RWPE2 (cell line): Measurements from ENCODE around the gene TGFBRAP1.

Experiments
- ATAC-seq: fragments of 200-7000 bp; cut with Tn5 transposase; 3 replicates; pipeline ENCODE4 v1.9.1; 2021; ENCODE audit warnings: low read depth
- DNase-seq: peaks from one replicate; pipeline ENCODE4 v3.0.0-alpha.2; 2020; ENCODE audit warnings: low spot score
- H3K27ac ChIP-seq: fragments of 450-650 bp; 2 replicates; pipeline ENCODE4 v1.5.1; 2017; ENCODE audit warnings: mild to moderate bottlenecking; ENCODE audit not compliant: poor library complexity, severe bottlenecking
- H3K27me3 ChIP-seq: fragments of 250-450 bp; sonication (Bioruptor Pico); 2 replicates; pipeline ENCODE4 v1.5.1; 2021; ENCODE audit warnings: mild to moderate bottlenecking, moderate library complexity; ENCODE audit not compliant: insufficient read depth, poor library complexity, severe bottlenecking
- H3K36me3 ChIP-seq: fragments of 250-450 bp; sonication (Bioruptor Pico); 2 replicates; pipeline ENCODE4 v1.5.1; 2020; ENCODE audit warnings: low read depth, mild to moderate bottlenecking, moderate library complexity
- H3K4me1 ChIP-seq: fragments of 250-450 bp; sonication (Bioruptor Pico); 2 replicates; pipeline ENCODE4 v1.5.1; 2021; ENCODE audit warnings: mild to moderate bottlenecking, moderate library complexity; ENCODE audit not compliant: insufficient read depth, poor library complexity, severe bottlenecking
- H3K4me3 ChIP-seq: fragments of 250-450 bp; sonication (Bioruptor Pico); 2 replicates; pipeline ENCODE4 v1.5.1; 2021; ENCODE audit warnings: mild to moderate bottlenecking, moderate library complexity; ENCODE audit not compliant: severe bottlenecking
- H3K9me3 ChIP-seq: fragments of 250-450 bp; sonication (Bioruptor Pico); 2 replicates; pipeline ENCODE4 v1.5.1; 2021; ENCODE audit warnings: mild to moderate bottlenecking, moderate library complexity; ENCODE audit not compliant: severe bottlenecking
- TF ChIP-seq, protein P1 (sequence below): fragments of 450-650 bp; IDR thresholded peaks from one replicate; pipeline ENCODE4 v1.5.1; 2017; ENCODE audit warnings: mild to moderate bottlenecking, moderate library complexity; ENCODE audit not compliant: poor library complexity, severe bottlenecking

Gene TGFBRAP1

DNA sequence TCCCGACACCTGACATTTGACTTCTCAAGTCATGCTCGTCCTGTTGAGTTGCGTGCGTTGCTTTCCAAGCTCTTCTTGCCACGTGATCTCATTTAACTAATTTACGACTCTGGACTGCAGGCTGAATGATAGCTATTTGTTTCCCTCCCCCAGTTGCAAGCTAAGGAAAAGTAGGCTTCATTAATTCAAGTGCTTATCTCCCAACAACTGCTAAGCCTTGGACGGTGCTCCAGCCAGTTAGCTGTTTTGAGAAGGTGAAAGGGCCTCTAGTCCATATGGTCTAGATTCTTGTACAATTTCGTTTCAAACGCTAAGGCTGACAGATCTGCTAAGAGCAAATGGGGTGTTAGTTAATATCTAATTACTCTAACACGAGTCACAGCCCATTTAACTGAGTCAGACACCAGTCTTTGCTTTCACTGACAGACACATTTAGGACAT lies 66.9 kb downstream of the TGFBRAP1 start:
- peaks cover 6% of the 10 kb centered on the region for H3K36me3 ChIP-seq
- TF ChIP-seq, protein P1, sequence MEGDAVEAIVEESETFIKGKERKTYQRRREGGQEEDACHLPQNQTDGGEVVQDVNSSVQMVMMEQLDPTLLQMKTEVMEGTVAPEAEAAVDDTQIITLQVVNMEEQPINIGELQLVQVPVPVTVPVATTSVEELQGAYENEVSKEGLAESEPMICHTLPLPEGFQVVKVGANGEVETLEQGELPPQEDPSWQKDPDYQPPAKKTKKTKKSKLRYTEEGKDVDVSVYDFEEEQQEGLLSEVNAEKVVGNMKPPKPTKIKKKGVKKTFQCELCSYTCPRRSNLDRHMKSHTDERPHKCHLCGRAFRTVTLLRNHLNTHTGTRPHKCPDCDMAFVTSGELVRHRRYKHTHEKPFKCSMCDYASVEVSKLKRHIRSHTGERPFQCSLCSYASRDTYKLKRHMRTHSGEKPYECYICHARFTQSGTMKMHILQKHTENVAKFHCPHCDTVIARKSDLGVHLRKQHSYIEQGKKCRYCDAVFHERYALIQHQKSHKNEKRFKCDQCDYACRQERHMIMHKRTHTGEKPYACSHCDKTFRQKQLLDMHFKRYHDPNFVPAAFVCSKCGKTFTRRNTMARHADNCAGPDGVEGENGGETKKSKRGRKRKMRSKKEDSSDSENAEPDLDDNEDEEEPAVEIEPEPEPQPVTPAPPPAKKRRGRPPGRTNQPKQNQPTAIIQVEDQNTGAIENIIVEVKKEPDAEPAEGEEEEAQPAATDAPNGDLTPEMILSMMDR = no peak
- peaks cover 10% of the 10 kb centered on the region for H3K4me1 ChIP-seq
- no peak overlapping the region for H3K4me3 ChIP-seq
- H3K27me3 ChIP-seq = no peaks in the 10 kb centered on the region
- H3K27ac ChIP-seq = no peak overlapping the region
- no peaks in the 10 kb centered on the region for H3K9me3 ChIP-seq
- ATAC-seq (no peak), DNase-seq (no peak)

DNA sequence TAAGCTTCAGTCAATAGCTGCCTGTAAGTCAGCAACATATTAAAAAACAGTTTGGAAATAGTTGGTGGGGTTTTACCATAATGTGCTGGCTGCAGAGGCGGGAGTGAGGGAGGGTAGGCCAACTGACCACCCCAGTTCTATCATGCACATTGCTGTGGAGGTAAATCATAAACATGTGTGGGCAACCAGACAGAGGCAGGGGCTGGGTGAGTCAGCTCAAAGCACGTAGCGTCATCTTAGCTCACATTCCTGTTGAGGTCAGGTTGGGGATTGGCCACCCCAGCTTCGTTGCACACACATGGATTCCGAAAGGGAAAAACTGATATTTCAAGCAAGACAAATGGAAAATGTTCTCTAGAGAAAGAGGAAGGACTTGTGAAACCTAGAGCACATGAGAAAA lies 68.5 kb downstream of the TGFBRAP1 start:
- ATAC-seq = peak; percentile 99
- Histone ChIP-seq H3K9me3 (no peaks in the 10 kb centered on the region), H3K36me3 (no peaks in the 10 kb centered on the region; the same call in 1 of the 2 replicates), H3K4me3 (no peak overlapping the region), H3K27ac (peak overlapping the region; percentile 36), H3K4me1 (peaks cover 10% of the 10 kb centered on the region), H3K27me3 (no peaks in the 10 kb centered on the region)
- TF ChIP-seq, protein P1 = no peak
- DNase-seq = no peak

DNA sequence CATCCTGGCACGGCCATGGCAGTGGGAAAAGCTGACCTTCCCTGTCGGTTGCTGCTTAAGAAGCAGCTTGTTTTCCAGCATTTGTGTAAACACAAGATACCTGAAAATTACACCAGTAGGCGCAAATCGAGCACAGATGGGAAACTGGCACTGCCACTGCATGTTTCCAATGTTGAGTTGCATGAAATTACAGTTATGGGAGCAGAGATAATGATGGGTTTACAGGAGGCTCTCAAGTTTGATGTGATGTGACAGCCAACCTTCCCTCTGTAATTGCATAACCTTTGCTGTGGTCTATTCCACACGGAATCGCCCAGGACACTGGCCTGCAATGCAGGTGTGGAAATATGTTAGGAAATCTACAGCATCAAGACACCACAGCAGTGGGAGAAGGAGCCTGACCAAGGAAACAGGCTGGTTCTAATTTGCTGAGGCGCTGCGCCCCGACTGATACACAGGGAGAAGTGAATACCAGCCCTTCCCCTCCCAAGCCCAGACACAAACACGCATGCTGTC lies 70.6 kb downstream of the TGFBRAP1 start:
- no peak overlapping the region for H3K27ac ChIP-seq
- DNase-seq (no peak), ATAC-seq (no peak)
- H3K4me3 ChIP-seq = no peak overlapping the region
- H3K9me3 ChIP-seq = no peaks in the 10 kb centered on the region
- TF ChIP-seq, protein P1 = no peak
- H3K27me3 ChIP-seq = no peaks in the 10 kb centered on the region
- no peaks in the 10 kb centered on the region for H3K36me3 ChIP-seq
- peaks cover 10% of the 10 kb centered on the region for H3K4me1 ChIP-seq

DNA sequence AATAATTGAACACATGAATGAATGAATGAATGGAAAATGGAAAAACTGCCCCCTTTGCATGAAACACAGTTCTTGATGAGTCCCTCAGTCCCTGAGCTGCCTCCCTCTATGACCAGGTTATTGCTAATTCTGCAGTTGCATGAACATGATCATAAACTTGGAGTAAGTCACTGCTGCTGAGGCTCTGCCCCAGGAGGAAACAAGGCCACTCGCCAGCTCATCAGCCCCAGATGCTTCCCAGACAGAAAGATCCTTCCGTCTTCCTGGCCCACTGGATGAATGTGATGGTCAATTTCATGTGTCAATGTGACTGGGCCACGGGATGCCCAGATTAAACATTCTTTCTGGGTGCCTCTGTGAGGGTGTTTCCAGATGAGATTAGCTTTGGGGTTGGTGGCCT lies 71.6 kb downstream of the TGFBRAP1 start:
- no peaks in the 10 kb centered on the region for H3K27me3 ChIP-seq
- H3K9me3 ChIP-seq = no peaks in the 10 kb centered on the region
- DNase-seq (no peak), ATAC-seq (no peak)
- peaks cover 10% of the 10 kb centered on the region for H3K4me1 ChIP-seq
- no peaks in the 10 kb centered on the region for H3K36me3 ChIP-seq
- no peak overlapping the region for H3K4me3 ChIP-seq
- TF ChIP-seq, protein P1 = no peak
- no peak overlapping the region for H3K27ac ChIP-seq

DNA sequence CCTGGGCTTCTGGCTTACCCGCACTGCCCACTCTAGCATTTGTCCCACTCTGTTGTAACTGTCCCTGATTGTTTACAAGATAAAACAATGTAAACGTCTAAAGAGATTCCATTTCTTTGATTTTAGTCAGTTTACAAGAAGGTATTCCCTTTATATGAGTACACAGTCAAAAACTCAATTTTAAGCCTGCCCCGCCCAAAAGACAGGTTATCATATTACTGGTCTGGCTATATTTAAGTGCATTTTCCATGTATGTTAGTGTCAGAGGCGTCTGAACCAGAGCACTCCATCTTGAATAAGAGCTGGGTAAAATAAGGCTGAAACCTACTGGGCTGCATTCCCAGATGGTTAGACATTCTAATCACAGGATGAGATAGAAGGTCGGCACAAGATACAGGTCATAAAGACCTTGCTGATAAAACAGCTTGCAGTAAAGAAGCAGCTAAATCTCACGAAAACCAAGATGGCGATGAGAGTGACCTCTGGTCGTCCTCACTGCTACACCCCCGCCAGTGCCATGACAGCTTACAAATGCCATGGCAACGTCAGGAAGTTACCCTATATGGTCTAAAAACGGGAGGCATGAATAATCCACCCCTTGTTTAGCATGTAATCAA lies 73.0 kb downstream of the TGFBRAP1 start:
- no peak overlapping the region for H3K27ac ChIP-seq
- no peaks in the 10 kb centered on the region for H3K27me3 ChIP-seq
- ATAC-seq (no peak), DNase-seq (no peak)
- H3K4me1 ChIP-seq = peaks cover 10% of the 10 kb centered on the region
- TF ChIP-seq, protein P1 = no peak
- no peaks in the 10 kb centered on the region for H3K36me3 ChIP-seq
- no peaks in the 10 kb centered on the region for H3K9me3 ChIP-seq
- no peak overlapping the region for H3K4me3 ChIP-seq
